Measurements from ENCODE around the gene ZCCHC14. TPM values are rescaled to one million over a fixed set of nuclear protein-coding genes. Genes with fewer than 3 reads are reported as not detected.
A peak's percentile ranks its signal among the peaks of the same experiment; 100 is the strongest.

The ZCCHC14 gene
- total RNA-seq, 2 donors from 2014 or later: 18.9 to 54.4 TPM

- Histone ChIP-seq H3K9me3 (no peaks in the 10 kb centered on the region), H3K27ac (peak overlapping the region in 1 of 4 donors; percentile 40), H3K4me1 (peaks cover 5% of the 10 kb centered on the region), H3K36me3 (replicated peaks in 1 of 2; ENCODE audit: insufficient read depth in 1 of 2, low read depth in 2 of 2) (no peaks in the 10 kb centered on the region), H3K27me3 (no peaks in the 10 kb centered on the region), H3K4me3 (no peak overlapping the region)
- TF ChIP-seq POLR2A (IDR thresholded peaks at IDR 0.05) (no peak), CTCF (IDR thresholded peaks at IDR 0.05) (no peak)
- ATAC-seq (no peak), DNase-seq (no peak)
- WGBS, 2 donors: 86 to 88% methylated on average over 14 of the region's 14 CpGs
- intact Hi-C loops (cut with DNase I): no loop called here
Observed at GRCh38 chr16:87369117-87369765, 123.6 kb downstream of the ZCCHC14 start.

GRCh38 chr16:87368029-87368770 lies 124.6 kb downstream of the ZCCHC14 start:
- H3K27ac ChIP-seq: peak overlapping the region in 1 of 4 donors; percentile 40
- TF ChIP-seq CTCF (IDR thresholded peaks at IDR 0.05) (no peak), POLR2A (IDR thresholded peaks at IDR 0.05) (no peak)
- peaks cover 15% of the 10 kb centered on the region for H3K4me1 ChIP-seq
- WGBS, 2 donors: 70 to 71% methylated on average over 5 of the region's 5 CpGs
- H3K36me3 ChIP-seq (replicated peaks in 1 of 2; ENCODE audit: insufficient read depth in 1 of 2, low read depth in 2 of 2): no peaks in the 10 kb centered on the region
- DNase-seq (peak in 1 of 4 donors; percentile 31), ATAC-seq (peak; percentile 22)
- H3K27me3 ChIP-seq: no peaks in the 10 kb centered on the region
- H3K9me3 ChIP-seq: no peaks in the 10 kb centered on the region
- H3K4me3 ChIP-seq: no peak overlapping the region
- intact Hi-C loops (cut with DNase I): no loop called here

GRCh38 chr16:87367529-87367928 lies 125.3 kb downstream of the ZCCHC14 start:
- no peak overlapping the region for H3K4me3 ChIP-seq
- no peaks in the 10 kb centered on the region for H3K9me3 ChIP-seq
- TF ChIP-seq POLR2A (IDR thresholded peaks at IDR 0.05): no peak
- TF ChIP-seq CTCF (IDR thresholded peaks at IDR 0.05): no peak
- no peak overlapping the region for H3K27ac ChIP-seq
- WGBS, 2 donors: 78 to 85% methylated on average over 9 of the region's 9 CpGs
- intact Hi-C loops (cut with DNase I): no loop called here
- H3K27me3 ChIP-seq: no peaks in the 10 kb centered on the region
- ATAC-seq (no peak), DNase-seq (no peak)
- peaks cover 15% of the 10 kb centered on the region for H3K4me1 ChIP-seq
- H3K36me3 ChIP-seq (replicated peaks in 1 of 2; ENCODE audit: insufficient read depth in 1 of 2, low read depth in 2 of 2): no peaks in the 10 kb centered on the region

- intact Hi-C loops (cut with DNase I): no loop called here
- Histone ChIP-seq H3K36me3 (replicated peaks in 1 of 2; ENCODE audit: insufficient read depth in 1 of 2, low read depth in 2 of 2) (no peaks in the 10 kb centered on the region), H3K9me3 (no peaks in the 10 kb centered on the region), H3K27ac (no peak overlapping the region), H3K4me3 (no peak overlapping the region), H3K4me1 (peaks cover 15% of the 10 kb centered on the region), H3K27me3 (no peaks in the 10 kb centered on the region)
- ATAC-seq (no peak), DNase-seq (no peak)
- 50 to 80% methylated on average over 1 of the region's 1 CpG for WGBS, 2 donors
- no peak for TF ChIP-seq POLR2A (IDR thresholded peaks at IDR 0.05)
- TF ChIP-seq CTCF (IDR thresholded peaks at IDR 0.05): no peak
Observed at GRCh38 chr16:87366930-87367329, 125.9 kb downstream of the ZCCHC14 start.
